HEK293 (cell line): ENCODE results near the gene MATR3.
A peak's percentile ranks its signal among the peaks of the same experiment; 100 is the strongest.

Experiments
- CTCF ChIA-PET: fragments of 350-600 bp; formaldehyde crosslinking; extraction: SDS; loops from one replicate; lab custom pipeline; 2021; ENCODE audit warnings: antibody characterized with exemption; lab: Yijun Ruan, JAX
- POLR2A ChIA-PET: fragments of 300-600 bp; formaldehyde crosslinking; extraction: SDS; loops from one replicate; lab custom pipeline; 2020; ENCODE audit warnings: antibody characterized with exemption, inconsistent platforms; lab: Yijun Ruan, JAX
- H3K27ac ChIP-seq: fragments of 200-500 bp; sonication (Bioruptor generic); 2 replicates; pipeline ENCODE4 v1.5.1; 2014; ENCODE audit warnings: low read depth, low read length, control low read depth, inconsistent platforms; ENCODE audit errors: extremely low read depth
- H3K36me3 ChIP-seq, 2 experiments: fragments of 200-500 bp in 1 of 2; sonication (Bioruptor generic) in 1 of 2; 1 replicate in 1 of 2; 2 replicates in 1 of 2; pipeline ENCODE4 v1.5.1; 2014 to 2017; ENCODE audit warnings: inconsistent platforms in 2 of 2, low read length in 2 of 2; ENCODE audit not compliant: control insufficient read depth in 2 of 2, insufficient read depth in 1 of 2
- H3K4me1 ChIP-seq: fragments of 200-500 bp; sonication (Bioruptor generic); 2 replicates; pipeline ENCODE4 v1.5.1; 2014; ENCODE audit warnings: mild to moderate bottlenecking, low read length, inconsistent platforms; ENCODE audit not compliant: control insufficient read depth, insufficient read depth
- H3K4me3 ChIP-seq: 2 replicates; pipeline ENCODE4 v1.5.1; 2011; ENCODE audit warnings: low read depth, mild to moderate bottlenecking, control low read depth, low read length, moderate library complexity
- H3K9me3 ChIP-seq: fragments of 200-500 bp; sonication (Bioruptor generic); 2 replicates; pipeline ENCODE4 v1.5.1; 2014; ENCODE audit warnings: low read depth, low read length, inconsistent platforms; ENCODE audit not compliant: control insufficient read depth, insufficient read depth
- BCL11A ChIP-seq: fragments of 450-650 bp; formaldehyde crosslinking; IDR thresholded peaks from 2 replicates; pipeline ENCODE4 v1.5.1; 2016; ENCODE audit warnings: low read depth, missing biosample characterization, missing genetic modification characterization
- GLI4 ChIP-seq: fragments of 450-650 bp; formaldehyde crosslinking; IDR thresholded peaks from 2 replicates; pipeline ENCODE4 v1.5.1; 2016; ENCODE audit warnings: missing biosample characterization, missing genetic modification characterization
- GLIS2 ChIP-seq: fragments of 450-650 bp; formaldehyde crosslinking; IDR thresholded peaks from 2 replicates; pipeline ENCODE4 v1.5.1; 2016; ENCODE audit warnings: missing biosample characterization, missing genetic modification characterization
- SCRT2 ChIP-seq: fragments of 450-650 bp; formaldehyde crosslinking; IDR thresholded peaks from 2 replicates; pipeline ENCODE4 v1.5.1; 2016; ENCODE audit warnings: missing biosample characterization, missing genetic modification characterization
- SETDB1 ChIP-seq: IDR thresholded peaks from one replicate; pipeline ENCODE4 v1.6.1; 2017; ENCODE audit warnings: mild to moderate bottlenecking, low read length, moderate library complexity, mixed read lengths; ENCODE audit not compliant: insufficient read length
- ZBTB1 ChIP-seq: fragments of 450-650 bp; formaldehyde crosslinking; IDR thresholded peaks from 2 replicates; pipeline ENCODE4 v1.5.1; 2016; ENCODE audit warnings: missing biosample characterization, missing genetic modification characterization
- ZBTB17 ChIP-seq: fragments of 450-650 bp; formaldehyde crosslinking; IDR thresholded peaks from 2 replicates; pipeline ENCODE4 v1.5.1; 2016; ENCODE audit warnings: missing biosample characterization, missing genetic modification characterization
- ZBTB20 ChIP-seq: fragments of 450-650 bp; formaldehyde crosslinking; IDR thresholded peaks from 2 replicates; pipeline ENCODE4 v1.5.1; 2016; ENCODE audit warnings: missing biosample characterization, missing genetic modification characterization
- ZNF155 ChIP-seq: fragments of 450-650 bp; formaldehyde crosslinking; IDR thresholded peaks from 2 replicates; pipeline ENCODE4 v1.5.1; 2016; ENCODE audit warnings: missing biosample characterization, missing genetic modification characterization
- ZNF2 ChIP-seq: fragments of 450-650 bp; formaldehyde crosslinking; IDR thresholded peaks from 2 replicates; pipeline ENCODE4 v1.5.1; 2016; ENCODE audit warnings: missing biosample characterization, missing genetic modification characterization
- ZNF426 ChIP-seq: fragments of 450-650 bp; formaldehyde crosslinking; IDR thresholded peaks from 2 replicates; pipeline ENCODE4 v1.5.1; 2017; ENCODE audit warnings: missing biosample characterization, missing genetic modification characterization, mild to moderate bottlenecking, inconsistent platforms, moderate library complexity
- ZNF624 ChIP-seq: fragments of 450-650 bp; formaldehyde crosslinking; IDR thresholded peaks from 2 replicates; pipeline ENCODE4 v1.5.1; 2017; ENCODE audit warnings: missing biosample characterization, missing genetic modification characterization
- ZNF660 ChIP-seq: fragments of 450-650 bp; IDR thresholded peaks from 2 replicates; pipeline ENCODE4 v1.5.1; 2018; ENCODE audit warnings: missing biosample characterization, mild to moderate bottlenecking, missing genetic modification characterization
- ZSCAN16 ChIP-seq: fragments of 450-650 bp; formaldehyde crosslinking; IDR thresholded peaks from 2 replicates; pipeline ENCODE4 v1.5.1; 2016; ENCODE audit warnings: missing biosample characterization, missing genetic modification characterization
- TF ChIP-seq, protein P1 (sequence below): fragments of 450-650 bp; formaldehyde crosslinking; IDR thresholded peaks from 2 replicates; pipeline ENCODE4 v1.5.1; 2016; ENCODE audit warnings: missing biosample characterization, missing genetic modification characterization, borderline replicate concordance
- TF ChIP-seq, protein P2 (sequence below): fragments of 450-650 bp; formaldehyde crosslinking; conservative IDR thresholded peaks from 2 replicates; pipeline ENCODE4 v1.5.1; 2016; ENCODE audit warnings: low read depth, missing biosample characterization, missing genetic modification characterization
- TF ChIP-seq, protein P3 (sequence below): fragments of 450-650 bp; formaldehyde crosslinking; optimal IDR thresholded peaks from 2 replicates; pipeline ENCODE3; 2016; ENCODE audit warnings: missing biosample characterization, mild to moderate bottlenecking, missing genetic modification characterization
- TF ChIP-seq, protein P4 (sequence below): fragments of 450-650 bp; formaldehyde crosslinking; IDR thresholded peaks from 2 replicates; pipeline ENCODE4 v1.5.1; 2016; ENCODE audit warnings: missing biosample characterization, missing genetic modification characterization
- TF ChIP-seq, protein P5 (sequence below): fragments of 450-650 bp; formaldehyde crosslinking; IDR thresholded peaks from 2 replicates; pipeline ENCODE4 v1.5.0; 2017; ENCODE audit warnings: missing biosample characterization, missing genetic modification characterization, borderline replicate concordance
- TF ChIP-seq, protein P6 (sequence below): fragments of 450-650 bp; formaldehyde crosslinking; IDR thresholded peaks from 2 replicates; pipeline ENCODE4 v1.5.1; 2016; ENCODE audit warnings: missing biosample characterization, missing genetic modification characterization
- TF ChIP-seq, protein P7 (sequence below): fragments of 450-650 bp; formaldehyde crosslinking; IDR thresholded peaks from 2 replicates; pipeline ENCODE4 v1.5.1; 2017; ENCODE audit warnings: missing biosample characterization, missing genetic modification characterization

Gene MATR3

DNA sequence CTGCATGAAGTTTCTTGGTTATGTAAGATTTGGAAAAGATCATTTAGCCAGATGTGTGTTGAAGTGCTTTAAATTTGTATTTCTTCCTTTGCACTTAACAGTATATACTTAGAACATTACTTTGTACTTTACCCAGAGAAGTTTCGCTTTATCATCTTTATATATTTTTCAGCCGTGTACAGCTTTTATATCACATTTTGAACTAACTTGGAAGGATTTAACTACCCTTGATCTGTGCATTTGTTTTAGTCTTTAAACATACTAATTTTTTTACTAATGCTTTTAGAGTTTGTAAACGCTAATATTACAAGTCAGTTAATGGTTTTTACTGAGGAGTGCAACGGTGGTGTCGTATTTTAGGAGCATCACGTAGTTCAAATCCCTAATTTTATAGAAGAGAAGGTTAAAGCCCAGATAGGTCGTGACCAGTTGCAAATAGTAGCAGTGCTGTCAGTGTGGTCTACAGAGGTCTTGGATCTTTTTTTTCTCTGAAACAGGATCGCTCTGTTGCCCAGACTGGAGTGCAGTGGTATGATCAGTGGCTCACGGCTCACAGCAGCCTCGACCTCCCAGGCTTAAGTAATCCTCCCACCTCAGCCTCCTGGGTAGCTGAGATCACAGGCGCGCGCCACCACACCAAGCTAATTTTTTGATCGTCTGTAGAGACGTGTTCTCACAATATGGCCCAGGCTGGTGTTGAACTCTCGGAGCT is 2.0 kb downstream of the MATR3 start (continued):
- TF ChIP-seq SCRT2: 0 out of 2 replicates have a peak, but pooled peaks have one; percentile 15
- TF ChIP-seq ZSCAN16: no peak
- no peak for TF ChIP-seq GLI4 (tag by site-specific recombination)
- no peak for TF ChIP-seq ZBTB20
- TF ChIP-seq, protein P1, sequence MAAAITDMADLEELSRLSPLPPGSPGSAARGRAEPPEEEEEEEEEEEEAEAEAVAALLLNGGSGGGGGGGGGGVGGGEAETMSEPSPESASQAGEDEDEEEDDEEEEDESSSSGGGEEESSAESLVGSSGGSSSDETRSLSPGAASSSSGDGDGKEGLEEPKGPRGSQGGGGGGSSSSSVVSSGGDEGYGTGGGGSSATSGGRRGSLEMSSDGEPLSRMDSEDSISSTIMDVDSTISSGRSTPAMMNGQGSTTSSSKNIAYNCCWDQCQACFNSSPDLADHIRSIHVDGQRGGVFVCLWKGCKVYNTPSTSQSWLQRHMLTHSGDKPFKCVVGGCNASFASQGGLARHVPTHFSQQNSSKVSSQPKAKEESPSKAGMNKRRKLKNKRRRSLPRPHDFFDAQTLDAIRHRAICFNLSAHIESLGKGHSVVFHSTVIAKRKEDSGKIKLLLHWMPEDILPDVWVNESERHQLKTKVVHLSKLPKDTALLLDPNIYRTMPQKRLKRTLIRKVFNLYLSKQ: no peak
- TF ChIP-seq ZNF624: no peak
- no peak for TF ChIP-seq ZBTB1 (tag by site-specific recombination)
- 0 out of 2 replicates have a peak, but pooled peaks have one; percentile 30 for TF ChIP-seq GLIS2
- TF ChIP-seq ZNF155: no peak
- TF ChIP-seq, protein P2, sequence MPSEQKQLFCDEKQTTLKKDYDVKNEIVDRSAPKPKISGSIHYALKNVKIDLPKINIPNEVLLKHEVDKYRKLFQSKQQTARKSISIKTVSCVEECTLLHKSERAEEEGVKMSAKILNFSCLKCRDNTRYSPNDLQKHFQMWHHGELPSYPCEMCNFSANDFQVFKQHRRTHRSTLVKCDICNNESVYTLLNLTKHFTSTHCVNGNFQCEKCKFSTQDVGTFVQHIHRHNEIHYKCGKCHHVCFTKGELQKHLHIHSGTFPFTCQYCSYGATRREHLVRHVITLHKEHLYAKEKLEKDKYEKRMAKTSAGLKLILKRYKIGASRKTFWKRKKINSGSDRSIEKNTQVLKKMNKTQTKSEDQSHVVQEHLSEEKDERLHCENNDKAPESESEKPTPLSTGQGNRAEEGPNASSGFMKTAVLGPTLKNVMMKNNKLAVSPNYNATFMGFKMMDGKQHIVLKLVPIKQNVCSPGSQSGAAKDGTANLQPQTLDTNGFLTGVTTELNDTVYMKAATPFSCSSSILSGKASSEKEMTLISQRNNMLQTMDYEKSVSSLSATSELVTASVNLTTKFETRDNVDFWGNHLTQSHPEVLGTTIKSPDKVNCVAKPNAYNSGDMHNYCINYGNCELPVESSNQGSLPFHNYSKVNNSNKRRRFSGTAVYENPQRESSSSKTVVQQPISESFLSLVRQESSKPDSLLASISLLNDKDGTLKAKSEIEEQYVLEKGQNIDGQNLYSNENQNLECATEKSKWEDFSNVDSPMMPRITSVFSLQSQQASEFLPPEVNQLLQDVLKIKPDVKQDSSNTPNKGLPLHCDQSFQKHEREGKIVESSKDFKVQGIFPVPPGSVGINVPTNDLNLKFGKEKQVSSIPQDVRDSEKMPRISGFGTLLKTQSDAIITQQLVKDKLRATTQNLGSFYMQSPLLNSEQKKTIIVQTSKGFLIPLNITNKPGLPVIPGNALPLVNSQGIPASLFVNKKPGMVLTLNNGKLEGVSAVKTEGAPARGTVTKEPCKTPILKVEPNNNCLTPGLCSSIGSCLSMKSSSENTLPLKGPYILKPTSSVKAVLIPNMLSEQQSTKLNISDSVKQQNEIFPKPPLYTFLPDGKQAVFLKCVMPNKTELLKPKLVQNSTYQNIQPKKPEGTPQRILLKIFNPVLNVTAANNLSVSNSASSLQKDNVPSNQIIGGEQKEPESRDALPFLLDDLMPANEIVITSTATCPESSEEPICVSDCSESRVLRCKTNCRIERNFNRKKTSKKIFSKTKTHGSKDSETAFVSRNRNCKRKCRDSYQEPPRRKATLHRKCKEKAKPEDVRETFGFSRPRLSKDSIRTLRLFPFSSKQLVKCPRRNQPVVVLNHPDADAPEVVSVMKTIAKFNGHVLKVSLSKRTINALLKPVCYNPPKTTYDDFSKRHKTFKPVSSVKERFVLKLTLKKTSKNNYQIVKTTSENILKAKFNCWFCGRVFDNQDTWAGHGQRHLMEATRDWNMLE (tag by site-specific recombination): peak; percentile 7; the same call in 1 of the 2 replicates
- TF ChIP-seq BCL11A (tag by site-specific recombination): no peak
- peak; percentile 23 for TF ChIP-seq SETDB1
- TF ChIP-seq ZNF660 (tag by site-specific recombination): no peak
- 0 out of 2 replicates have a peak, but pooled peaks have one; percentile 18 for TF ChIP-seq ZNF2 (tag by site-specific recombination)
- TF ChIP-seq, protein P3, sequence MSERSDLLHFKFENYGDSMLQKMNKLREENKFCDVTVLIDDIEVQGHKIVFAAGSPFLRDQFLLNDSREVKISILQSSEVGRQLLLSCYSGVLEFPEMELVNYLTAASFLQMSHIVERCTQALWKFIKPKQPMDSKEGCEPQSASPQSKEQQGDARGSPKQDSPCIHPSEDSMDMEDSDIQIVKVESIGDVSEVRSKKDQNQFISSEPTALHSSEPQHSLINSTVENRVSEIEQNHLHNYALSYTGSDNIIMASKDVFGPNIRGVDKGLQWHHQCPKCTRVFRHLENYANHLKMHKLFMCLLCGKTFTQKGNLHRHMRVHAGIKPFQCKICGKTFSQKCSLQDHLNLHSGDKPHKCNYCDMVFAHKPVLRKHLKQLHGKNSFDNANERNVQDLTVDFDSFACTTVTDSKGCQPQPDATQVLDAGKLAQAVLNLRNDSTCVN (tag by site-specific recombination): peak; percentile 22
- peak; percentile 87 for TF ChIP-seq ZBTB17

DNA sequence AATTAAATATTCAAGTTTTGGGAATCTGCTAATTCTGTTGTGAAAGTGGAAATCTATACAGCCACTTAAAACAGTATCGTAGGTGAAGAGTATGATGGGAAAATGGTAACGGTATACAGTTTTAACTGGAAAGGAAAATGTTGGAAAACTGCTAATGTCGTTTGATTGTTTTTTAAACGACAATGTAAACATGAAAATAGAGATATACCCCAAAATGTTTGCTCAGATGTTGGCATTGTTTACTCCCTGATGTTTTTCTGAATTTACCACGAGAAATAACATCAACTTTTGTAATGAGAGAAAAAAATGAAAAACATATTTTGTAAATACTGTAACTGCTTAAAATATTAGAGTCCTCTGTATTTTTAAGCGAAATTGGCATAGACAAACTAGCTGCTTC is 2.7 kb downstream of the MATR3 start:
- H3K27ac ChIP-seq: no peak overlapping the region
- peaks cover 41% of the 10 kb centered on the region for H3K4me1 ChIP-seq
- no peaks in the 10 kb centered on the region for H3K9me3 ChIP-seq
- H3K4me3 ChIP-seq: no peak overlapping the region
- CTCF ChIA-PET: no interaction called here
- POLR2A ChIA-PET: interaction anchor here (1.2 kb wide), 1 partner anchor 36 kb away, joined by 3 read pairs; no protein-coding TSS in a partner anchor
- peaks cover 0 to 5% of the 10 kb centered on the region in 2 experiments; a peak in 2 of 3 replicates for H3K36me3 ChIP-seq
- TF ChIP-seq, protein P4, sequence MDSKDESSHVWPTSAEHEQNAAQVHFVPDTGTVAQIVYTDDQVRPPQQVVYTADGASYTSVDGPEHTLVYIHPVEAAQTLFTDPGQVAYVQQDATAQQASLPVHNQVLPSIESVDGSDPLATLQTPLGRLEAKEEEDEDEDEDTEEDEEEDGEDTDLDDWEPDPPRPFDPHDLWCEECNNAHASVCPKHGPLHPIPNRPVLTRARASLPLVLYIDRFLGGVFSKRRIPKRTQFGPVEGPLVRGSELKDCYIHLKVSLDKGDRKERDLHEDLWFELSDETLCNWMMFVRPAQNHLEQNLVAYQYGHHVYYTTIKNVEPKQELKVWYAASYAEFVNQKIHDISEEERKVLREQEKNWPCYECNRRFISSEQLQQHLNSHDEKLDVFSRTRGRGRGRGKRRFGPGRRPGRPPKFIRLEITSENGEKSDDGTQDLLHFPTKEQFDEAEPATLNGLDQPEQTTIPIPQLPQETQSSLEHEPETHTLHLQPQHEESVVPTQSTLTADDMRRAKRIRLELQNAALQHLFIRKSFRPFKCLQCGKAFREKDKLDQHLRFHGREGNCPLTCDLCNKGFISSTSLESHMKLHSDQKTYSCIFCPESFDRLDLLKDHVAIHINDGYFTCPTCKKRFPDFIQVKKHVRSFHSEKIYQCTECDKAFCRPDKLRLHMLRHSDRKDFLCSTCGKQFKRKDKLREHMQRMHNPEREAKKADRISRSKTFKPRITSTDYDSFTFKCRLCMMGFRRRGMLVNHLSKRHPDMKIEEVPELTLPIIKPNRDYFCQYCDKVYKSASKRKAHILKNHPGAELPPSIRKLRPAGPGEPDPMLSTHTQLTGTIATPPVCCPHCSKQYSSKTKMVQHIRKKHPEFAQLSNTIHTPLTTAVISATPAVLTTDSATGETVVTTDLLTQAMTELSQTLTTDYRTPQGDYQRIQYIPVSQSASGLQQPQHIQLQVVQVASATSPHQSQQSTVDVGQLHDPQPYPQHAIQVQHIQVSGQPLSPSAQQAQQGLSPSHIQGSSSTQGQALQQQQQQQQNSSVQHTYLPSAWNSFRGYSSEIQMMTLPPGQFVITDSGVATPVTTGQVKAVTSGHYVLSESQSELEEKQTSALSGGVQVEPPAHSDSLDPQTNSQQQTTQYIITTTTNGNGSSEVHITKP (tag by site-specific recombination): no peak
- TF ChIP-seq, protein P5, sequence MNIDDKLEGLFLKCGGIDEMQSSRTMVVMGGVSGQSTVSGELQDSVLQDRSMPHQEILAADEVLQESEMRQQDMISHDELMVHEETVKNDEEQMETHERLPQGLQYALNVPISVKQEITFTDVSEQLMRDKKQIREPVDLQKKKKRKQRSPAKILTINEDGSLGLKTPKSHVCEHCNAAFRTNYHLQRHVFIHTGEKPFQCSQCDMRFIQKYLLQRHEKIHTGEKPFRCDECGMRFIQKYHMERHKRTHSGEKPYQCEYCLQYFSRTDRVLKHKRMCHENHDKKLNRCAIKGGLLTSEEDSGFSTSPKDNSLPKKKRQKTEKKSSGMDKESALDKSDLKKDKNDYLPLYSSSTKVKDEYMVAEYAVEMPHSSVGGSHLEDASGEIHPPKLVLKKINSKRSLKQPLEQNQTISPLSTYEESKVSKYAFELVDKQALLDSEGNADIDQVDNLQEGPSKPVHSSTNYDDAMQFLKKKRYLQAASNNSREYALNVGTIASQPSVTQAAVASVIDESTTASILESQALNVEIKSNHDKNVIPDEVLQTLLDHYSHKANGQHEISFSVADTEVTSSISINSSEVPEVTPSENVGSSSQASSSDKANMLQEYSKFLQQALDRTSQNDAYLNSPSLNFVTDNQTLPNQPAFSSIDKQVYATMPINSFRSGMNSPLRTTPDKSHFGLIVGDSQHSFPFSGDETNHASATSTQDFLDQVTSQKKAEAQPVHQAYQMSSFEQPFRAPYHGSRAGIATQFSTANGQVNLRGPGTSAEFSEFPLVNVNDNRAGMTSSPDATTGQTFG (tag by site-specific recombination): no peak
- TF ChIP-seq ZNF426 (tag by site-specific recombination): no peak
- TF ChIP-seq, protein P6, sequence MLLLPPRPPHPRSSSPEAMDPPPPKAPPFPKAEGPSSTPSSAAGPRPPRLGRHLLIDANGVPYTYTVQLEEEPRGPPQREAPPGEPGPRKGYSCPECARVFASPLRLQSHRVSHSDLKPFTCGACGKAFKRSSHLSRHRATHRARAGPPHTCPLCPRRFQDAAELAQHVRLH (tag by site-specific recombination): no peak
- TF ChIP-seq, protein P7, sequence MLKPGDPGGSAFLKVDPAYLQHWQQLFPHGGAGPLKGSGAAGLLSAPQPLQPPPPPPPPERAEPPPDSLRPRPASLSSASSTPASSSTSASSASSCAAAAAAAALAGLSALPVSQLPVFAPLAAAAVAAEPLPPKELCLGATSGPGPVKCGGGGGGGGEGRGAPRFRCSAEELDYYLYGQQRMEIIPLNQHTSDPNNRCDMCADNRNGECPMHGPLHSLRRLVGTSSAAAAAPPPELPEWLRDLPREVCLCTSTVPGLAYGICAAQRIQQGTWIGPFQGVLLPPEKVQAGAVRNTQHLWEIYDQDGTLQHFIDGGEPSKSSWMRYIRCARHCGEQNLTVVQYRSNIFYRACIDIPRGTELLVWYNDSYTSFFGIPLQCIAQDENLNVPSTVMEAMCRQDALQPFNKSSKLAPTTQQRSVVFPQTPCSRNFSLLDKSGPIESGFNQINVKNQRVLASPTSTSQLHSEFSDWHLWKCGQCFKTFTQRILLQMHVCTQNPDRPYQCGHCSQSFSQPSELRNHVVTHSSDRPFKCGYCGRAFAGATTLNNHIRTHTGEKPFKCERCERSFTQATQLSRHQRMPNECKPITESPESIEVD: peak; percentile 92
